ENCODE data around the gene TNRC6C. TPM values are rescaled to one million over a fixed set of nuclear protein-coding genes. Genes with fewer than 3 reads are reported as not detected.

TNRC6C gene
- total and polyA plus RNA-seq, 12 donors, result 2.2 to 31.4 (median 24.2) TPM

DNA sequence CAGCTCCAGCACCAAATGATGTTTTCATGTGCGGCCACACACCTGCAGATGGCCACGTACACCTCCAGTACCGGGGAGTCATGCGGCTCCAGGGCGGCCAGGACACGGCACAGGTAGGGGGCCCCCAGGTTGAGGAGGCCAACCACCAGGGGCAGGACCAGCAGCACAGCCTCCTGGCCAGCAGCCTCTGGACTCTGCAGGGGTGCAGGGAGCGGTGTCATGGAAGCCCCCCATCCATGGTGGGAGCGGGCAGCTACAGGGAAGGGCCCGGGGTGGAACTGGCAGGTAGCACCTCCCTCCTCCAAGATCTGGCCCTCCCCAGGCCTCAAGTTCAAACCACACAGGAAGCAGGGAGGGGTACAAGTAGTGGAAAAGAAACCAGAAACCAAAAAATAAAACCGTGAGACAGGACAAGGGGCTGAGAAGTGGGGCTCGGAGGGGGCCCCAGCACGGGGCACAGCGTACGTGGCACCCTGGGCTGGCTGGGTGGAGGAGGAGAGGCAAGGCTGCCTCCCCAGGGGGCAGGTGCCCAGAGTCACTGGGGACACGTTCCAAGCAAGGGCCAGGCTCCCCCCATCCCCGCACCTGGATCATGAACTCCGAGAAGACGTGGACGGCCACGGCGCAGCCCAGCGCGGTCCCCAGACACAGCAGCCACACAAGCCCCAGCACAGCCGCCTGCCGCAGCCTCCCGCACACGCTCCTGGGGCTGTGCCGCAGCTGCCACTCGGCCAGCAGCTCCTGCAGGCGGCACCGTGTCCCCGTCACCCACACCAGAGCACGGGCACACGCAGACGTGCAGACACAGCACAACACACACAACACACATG, 162.7 kb downstream of the TNRC6C start:
- peaks cover 20 to 58% (median 25%) of the 10 kb centered on the region in 9 donors for H3K4me1 ChIP-seq
- DNase-seq (peak in 1 of 2 donors; percentile 13), ATAC-seq (no peak)
- no peaks in the 10 kb centered on the region for H3K27me3 ChIP-seq
- peak overlapping the region in 1 of 10 donors; percentile 72 for H3K27ac ChIP-seq
- intact Hi-C loops (cut with DNase I), result no loop called here
- TF ChIP-seq, protein P1, sequence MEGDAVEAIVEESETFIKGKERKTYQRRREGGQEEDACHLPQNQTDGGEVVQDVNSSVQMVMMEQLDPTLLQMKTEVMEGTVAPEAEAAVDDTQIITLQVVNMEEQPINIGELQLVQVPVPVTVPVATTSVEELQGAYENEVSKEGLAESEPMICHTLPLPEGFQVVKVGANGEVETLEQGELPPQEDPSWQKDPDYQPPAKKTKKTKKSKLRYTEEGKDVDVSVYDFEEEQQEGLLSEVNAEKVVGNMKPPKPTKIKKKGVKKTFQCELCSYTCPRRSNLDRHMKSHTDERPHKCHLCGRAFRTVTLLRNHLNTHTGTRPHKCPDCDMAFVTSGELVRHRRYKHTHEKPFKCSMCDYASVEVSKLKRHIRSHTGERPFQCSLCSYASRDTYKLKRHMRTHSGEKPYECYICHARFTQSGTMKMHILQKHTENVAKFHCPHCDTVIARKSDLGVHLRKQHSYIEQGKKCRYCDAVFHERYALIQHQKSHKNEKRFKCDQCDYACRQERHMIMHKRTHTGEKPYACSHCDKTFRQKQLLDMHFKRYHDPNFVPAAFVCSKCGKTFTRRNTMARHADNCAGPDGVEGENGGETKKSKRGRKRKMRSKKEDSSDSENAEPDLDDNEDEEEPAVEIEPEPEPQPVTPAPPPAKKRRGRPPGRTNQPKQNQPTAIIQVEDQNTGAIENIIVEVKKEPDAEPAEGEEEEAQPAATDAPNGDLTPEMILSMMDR (IDR thresholded peaks at IDR 0.05), result no peak
- peak overlapping the region in 1 of 10 donors; percentile 30 for H3K4me3 ChIP-seq
- no peaks in the 10 kb centered on the region for H3K9me3 ChIP-seq
- H3K36me3 ChIP-seq, result peaks cover 0 to 98% (median 39%) of the 10 kb centered on the region in 9 donors
- WGBS, 2 donors, result 92% methylated on average over 35 of the region's 35 CpGs

DNA sequence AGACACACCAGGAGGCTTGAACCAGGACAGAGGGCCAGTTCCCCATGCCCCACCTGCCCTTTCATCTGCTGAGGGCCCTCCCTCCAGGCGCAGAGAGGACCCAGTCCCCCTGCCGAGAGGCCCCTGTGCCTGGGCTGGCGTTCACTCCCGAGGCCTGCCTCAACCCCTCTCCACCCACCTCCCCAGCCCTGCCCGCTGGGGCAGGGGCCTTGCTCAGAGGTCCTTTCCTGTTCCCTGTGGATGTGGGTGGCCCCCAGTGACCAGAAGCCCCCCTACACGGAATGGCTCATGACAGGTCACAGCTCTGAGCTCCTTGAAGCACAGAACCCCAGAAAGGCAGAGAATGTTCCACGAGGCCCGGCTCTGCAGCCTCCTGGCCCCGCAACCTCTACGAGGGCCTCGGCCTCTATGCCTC, 163.3 kb downstream of the TNRC6C start:
- peak overlapping the region in 1 of 10 donors; percentile 72 for H3K27ac ChIP-seq
- intact Hi-C loops (cut with DNase I), result no loop called here
- H3K4me3 ChIP-seq, result peak overlapping the region in 1 of 10 donors; percentile 30
- TF ChIP-seq, protein P1 (IDR thresholded peaks at IDR 0.05), result no peak
- H3K4me1 ChIP-seq, result peaks cover 26 to 64% (median 31%) of the 10 kb centered on the region in 9 donors
- H3K27me3 ChIP-seq, result no peaks in the 10 kb centered on the region
- ATAC-seq (no peak), DNase-seq (peak in 1 of 2 donors; percentile 9)
- H3K9me3 ChIP-seq, result no peaks in the 10 kb centered on the region
- WGBS, 2 donors, result 76 to 80% methylated on average over 11 of the region's 11 CpGs
- H3K36me3 ChIP-seq, result peaks cover 0 to 98% (median 39%) of the 10 kb centered on the region in 9 donors

DNA sequence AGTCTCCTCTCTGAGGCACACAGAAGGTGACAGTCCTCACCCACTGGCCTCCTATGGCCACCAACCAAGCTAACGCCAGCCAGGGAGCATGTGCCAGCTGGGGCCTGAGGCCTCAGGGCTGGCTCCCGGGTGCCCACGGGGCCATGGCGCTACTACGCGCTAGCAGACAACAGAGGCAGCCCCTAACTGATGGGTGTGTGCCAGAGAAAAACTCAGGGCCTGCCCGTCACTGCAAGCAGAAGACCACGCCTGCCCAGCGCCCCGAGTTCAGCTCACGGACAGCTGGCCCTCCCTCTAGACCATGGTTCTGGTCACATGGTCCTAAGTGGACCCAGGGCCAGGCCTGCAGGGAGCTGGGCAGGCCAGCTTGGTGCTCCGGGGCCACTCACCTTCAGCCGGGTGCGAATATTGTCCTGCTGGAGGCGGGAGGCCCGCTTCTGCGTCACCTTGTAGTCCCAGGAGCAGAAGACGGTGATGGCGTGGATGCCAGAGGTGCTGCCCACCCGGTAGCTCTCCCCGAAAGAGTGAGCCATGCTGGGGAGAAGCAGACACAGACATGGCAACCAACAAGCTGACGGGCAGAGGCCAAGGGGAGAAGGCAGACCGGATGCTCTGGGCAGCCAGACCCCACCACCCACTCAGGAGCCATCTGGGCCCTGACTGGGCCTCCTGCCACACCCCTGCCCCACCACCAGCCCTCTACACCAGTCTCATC, 163.9 kb downstream of the TNRC6C start:
- Histone ChIP-seq H3K9me3 (no peaks in the 10 kb centered on the region), H3K27me3 (no peaks in the 10 kb centered on the region), H3K36me3 (peaks cover 0 to 93% (median 39%) of the 10 kb centered on the region in 9 donors), H3K4me3 (peak overlapping the region in 1 of 10 donors; percentile 30), H3K4me1 (peaks cover 31 to 70% (median 37%) of the 10 kb centered on the region in 9 donors), H3K27ac (peak overlapping the region in 2 of 10 donors; percentile 21 to 72)
- ATAC-seq (no peak), DNase-seq (peak in 1 of 2 donors; percentile 14)
- TF ChIP-seq, protein P1 (IDR thresholded peaks at IDR 0.05), result no peak
- intact Hi-C loops (cut with DNase I), result no loop called here
- WGBS, 2 donors, result 85 to 88% methylated on average over 23 of the region's 23 CpGs

DNA sequence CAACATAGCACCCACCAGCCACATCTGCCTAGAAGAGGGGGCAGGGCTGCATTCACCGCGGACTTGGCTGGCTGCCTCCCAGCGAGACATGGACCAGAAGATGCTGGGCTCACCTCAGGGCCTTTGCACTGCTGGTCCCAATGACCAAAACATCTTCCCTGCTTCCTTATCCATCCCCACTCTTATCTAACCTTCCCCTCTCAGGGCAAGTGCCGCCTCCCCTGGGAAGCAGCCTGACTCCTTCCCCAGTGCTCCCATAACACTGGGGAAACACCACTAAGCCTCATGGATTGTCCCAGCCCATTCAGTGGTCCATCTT, 164.4 kb downstream of the TNRC6C start:
- no peak for DNase-seq
- peaks cover 0 to 87% (median 39%) of the 10 kb centered on the region in 9 donors for H3K36me3 ChIP-seq

More for the DNA sequence above, 164.4 kb downstream of the TNRC6C start:
- intact Hi-C loops (cut with DNase I), result no loop called here
- TF ChIP-seq, protein P1 (IDR thresholded peaks at IDR 0.05), result no peak
- Histone ChIP-seq H3K27ac (no peak overlapping the region), H3K4me3 (no peak overlapping the region), H3K9me3 (no peaks in the 10 kb centered on the region), H3K27me3 (no peaks in the 10 kb centered on the region), H3K4me1 (peaks cover 31 to 71% (median 42%) of the 10 kb centered on the region in 9 donors)
- no peak for ATAC-seq
- 95 to 98% methylated on average over 4 of the region's 4 CpGs for WGBS, 2 donors

Data from heart right ventricle (tissue), 16 donors.